SJSA1 (cell line): ENCODE measurements around the gene SUGP1. TPM values are rescaled to one million over a fixed set of nuclear protein-coding genes. Genes with fewer than 3 reads are reported as not detected.

Experiments used
- DNase-seq, 2 experiments: peaks; one replicate each; pipeline ENCODE4 v3.0.0-alpha.2; 2015 to 2020; ENCODE audit warnings: low spot score in 2 of 2, low read depth in 1 of 2
- H3K27ac ChIP-seq: fragments of 250-450 bp; sonication (Bioruptor Pico); 2 replicates; pipeline ENCODE4 v1.5.1; 2020; ENCODE audit warnings: mild to moderate bottlenecking, moderate library complexity
- H3K27me3 ChIP-seq: fragments of 250-450 bp; sonication (Bioruptor Pico); replicated peaks from 2 replicates; pipeline ENCODE4 v1.5.1; 2020; ENCODE audit warnings: mild to moderate bottlenecking, moderate library complexity
- H3K36me3 ChIP-seq: fragments of 250-450 bp; sonication (Bioruptor Pico); 2 replicates; pipeline ENCODE4 v1.5.1; 2020; ENCODE audit warnings: mild to moderate bottlenecking
- H3K4me1 ChIP-seq: fragments of 250-450 bp; sonication (Bioruptor Pico); replicated peaks from 2 replicates; pipeline ENCODE4 v1.6.1; 2021; ENCODE audit warnings: mild to moderate bottlenecking
- H3K4me3 ChIP-seq: fragments of 250-450 bp; sonication (Bioruptor Pico); 2 replicates; pipeline ENCODE4 v1.5.1; 2020; ENCODE audit warnings: mild to moderate bottlenecking
- H3K9me3 ChIP-seq: fragments of 250-450 bp; sonication (Bioruptor Pico); replicated peaks from 2 replicates; pipeline ENCODE4 v1.5.1; 2020; ENCODE audit warnings: mild to moderate bottlenecking
- total RNA-seq: library from RNA; depleted of rRNA; stranded (reverse); fragments of >200 nt; shearing (Covaris generic); gene quantifications from 2 replicates; pipeline ENCODE4 v1.2.3, GENCODE V29; 2014

The SUGP1 gene
- total RNA-seq, 1 experiment from 2014 or later = 27.1 TPM

DNA sequence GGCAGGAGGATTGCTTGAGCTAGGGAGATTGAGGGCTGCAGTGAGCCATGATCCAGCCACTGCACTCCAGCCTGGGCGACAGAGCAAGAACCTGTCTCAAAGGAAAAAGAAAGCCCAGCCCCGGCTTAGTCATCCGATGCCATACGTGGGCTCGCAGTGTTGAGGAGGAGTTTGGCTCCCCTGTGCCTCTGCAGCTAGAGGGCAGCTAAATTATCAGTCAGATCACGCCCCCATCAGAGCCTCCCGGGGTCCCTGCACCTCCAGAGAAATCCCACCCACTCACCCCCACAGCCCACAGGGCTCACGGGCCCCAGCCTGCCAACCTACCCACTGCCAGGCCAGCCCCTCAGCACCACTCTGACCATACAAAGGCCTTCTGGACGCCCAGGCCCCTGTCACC is 28.0 kb upstream of the SUGP1 start:
- peaks cover 77% of the 10 kb centered on the region for H3K36me3 ChIP-seq
- no peak overlapping the region for H3K27ac ChIP-seq
- H3K4me3 ChIP-seq = no peak overlapping the region
- no peaks in the 10 kb centered on the region for H3K27me3 ChIP-seq
- no peaks in the 10 kb centered on the region for H3K9me3 ChIP-seq
- DNase-seq = no peak
- H3K4me1 ChIP-seq = no peaks in the 10 kb centered on the region

GRCh38 chr19:19347401-19348110 is 27.2 kb upstream of the SUGP1 start:
- H3K27ac ChIP-seq = no peak overlapping the region
- DNase-seq = no peak
- no peaks in the 10 kb centered on the region for H3K27me3 ChIP-seq
- H3K36me3 ChIP-seq = peaks cover 77% of the 10 kb centered on the region
- H3K4me1 ChIP-seq = no peaks in the 10 kb centered on the region
- no peaks in the 10 kb centered on the region for H3K9me3 ChIP-seq
- no peak overlapping the region for H3K4me3 ChIP-seq

GRCh38 chr19:19345970-19346369 is 25.7 kb upstream of the SUGP1 start:
- H3K4me3 ChIP-seq = no peak overlapping the region
- H3K27ac ChIP-seq = no peak overlapping the region
- no peaks in the 10 kb centered on the region for H3K9me3 ChIP-seq
- H3K4me1 ChIP-seq = no peaks in the 10 kb centered on the region
- DNase-seq = no peak
- H3K36me3 ChIP-seq = peaks cover 85% of the 10 kb centered on the region
- H3K27me3 ChIP-seq = no peaks in the 10 kb centered on the region

- no peak overlapping the region for H3K4me3 ChIP-seq
- H3K27ac ChIP-seq = no peak overlapping the region
- no peaks in the 10 kb centered on the region for H3K9me3 ChIP-seq
- no peaks in the 10 kb centered on the region for H3K27me3 ChIP-seq
- DNase-seq = no peak
- H3K36me3 ChIP-seq = peaks cover 89% of the 10 kb centered on the region
- H3K4me1 ChIP-seq = no peaks in the 10 kb centered on the region
Observed at GRCh38 chr19:19345232-19345631, 24.9 kb upstream of the SUGP1 start.

- no peak overlapping the region for H3K27ac ChIP-seq
- peaks cover 89% of the 10 kb centered on the region for H3K36me3 ChIP-seq
- H3K27me3 ChIP-seq = no peaks in the 10 kb centered on the region
- no peak overlapping the region for H3K4me3 ChIP-seq
- no peaks in the 10 kb centered on the region for H3K9me3 ChIP-seq
- no peaks in the 10 kb centered on the region for H3K4me1 ChIP-seq
- DNase-seq = no peak
Observed at GRCh38 chr19:19343762-19344161, 23.5 kb upstream of the SUGP1 start.

GRCh38 chr19:19343016-19343362 is 22.7 kb upstream of the SUGP1 start:
- Histone ChIP-seq H3K9me3 (no peaks in the 10 kb centered on the region), H3K4me3 (no peak overlapping the region), H3K27ac (no peak overlapping the region), H3K27me3 (no peaks in the 10 kb centered on the region), H3K4me1 (no peaks in the 10 kb centered on the region), H3K36me3 (peaks cover 89% of the 10 kb centered on the region)
- DNase-seq = no peak

DNA sequence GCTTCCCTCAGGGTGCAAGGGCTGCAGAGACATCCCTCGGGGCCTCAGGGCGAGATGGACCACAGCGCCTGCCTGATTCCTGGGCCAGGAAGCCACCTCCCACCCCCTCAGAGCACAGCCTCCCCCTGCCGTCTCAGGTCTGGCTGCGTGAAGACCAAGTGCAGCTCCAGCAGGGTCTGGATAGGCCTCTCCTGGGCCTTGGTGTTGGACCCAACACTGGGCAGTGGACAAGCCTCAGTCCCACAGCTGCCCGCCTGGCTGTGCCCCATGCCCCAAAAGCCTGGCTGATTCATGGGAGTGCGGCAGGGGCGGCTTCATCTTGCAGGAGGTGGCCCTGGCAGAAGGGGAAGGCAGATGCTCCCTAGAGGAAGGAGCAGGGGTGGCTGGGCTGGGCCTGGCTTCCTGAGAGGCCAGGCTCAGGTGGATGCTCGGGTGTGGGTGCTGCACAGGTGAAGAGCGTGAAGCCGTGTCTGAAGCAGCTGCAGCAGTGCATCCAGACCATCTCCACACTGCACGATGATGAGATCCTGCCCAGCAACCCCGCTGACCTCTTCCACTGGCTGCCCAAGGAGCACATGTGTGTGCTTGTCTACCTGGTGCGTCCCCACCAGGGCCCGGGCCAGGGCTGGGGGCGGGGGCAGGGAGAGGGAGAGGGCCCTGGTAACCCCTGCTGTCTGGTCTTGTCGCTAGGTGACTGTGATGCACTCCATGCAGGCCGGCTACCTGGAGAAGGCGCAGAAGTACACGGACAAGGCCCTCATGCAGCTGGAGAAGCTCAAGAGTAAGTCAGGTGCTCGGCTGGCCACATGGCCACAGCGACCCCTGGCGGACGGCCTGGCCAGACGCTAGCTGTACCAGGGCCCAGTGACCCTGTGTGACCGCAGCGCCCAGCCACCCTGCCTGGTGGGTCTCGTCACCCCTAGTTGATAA is 22.0 kb upstream of the SUGP1 start:
- Histone ChIP-seq H3K27ac (no peak overlapping the region), H3K36me3 (peaks cover 91% of the 10 kb centered on the region), H3K27me3 (no peaks in the 10 kb centered on the region), H3K4me3 (no peak overlapping the region), H3K4me1 (no peaks in the 10 kb centered on the region), H3K9me3 (no peaks in the 10 kb centered on the region)
- DNase-seq = peak in 1 of 2 experiments; percentile 23

DNA sequence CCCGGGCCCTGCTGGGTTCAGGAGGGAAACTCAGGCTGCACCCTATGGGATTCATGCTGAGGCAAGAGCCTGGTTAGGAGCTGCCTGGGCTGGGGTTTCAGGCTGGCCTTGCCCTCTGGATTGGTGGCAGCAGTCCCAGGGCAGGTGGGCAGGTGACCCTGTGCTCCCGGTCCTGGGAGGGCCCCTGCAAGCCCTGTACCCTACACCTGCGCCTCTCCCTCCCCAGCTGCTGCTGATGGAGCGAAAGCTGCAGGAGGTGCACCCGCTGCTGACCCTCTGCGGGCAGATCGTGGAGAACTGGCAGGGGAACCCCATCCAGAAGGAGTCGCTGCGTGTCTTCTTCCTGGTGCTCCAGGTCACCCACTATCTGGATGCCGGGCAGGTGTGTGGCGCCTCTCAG is 20.7 kb upstream of the SUGP1 start:
- no peak for DNase-seq
- no peaks in the 10 kb centered on the region for H3K9me3 ChIP-seq
- no peaks in the 10 kb centered on the region for H3K4me1 ChIP-seq
- no peak overlapping the region for H3K4me3 ChIP-seq
- H3K27me3 ChIP-seq = no peaks in the 10 kb centered on the region
- H3K36me3 ChIP-seq = peaks cover 91% of the 10 kb centered on the region
- no peak overlapping the region for H3K27ac ChIP-seq

- no peaks in the 10 kb centered on the region for H3K4me1 ChIP-seq
- no peak overlapping the region for H3K27ac ChIP-seq
- no peak for DNase-seq
- H3K27me3 ChIP-seq = no peaks in the 10 kb centered on the region
- H3K36me3 ChIP-seq = peaks cover 90% of the 10 kb centered on the region
- no peak overlapping the region for H3K4me3 ChIP-seq
- H3K9me3 ChIP-seq = no peaks in the 10 kb centered on the region
Observed at GRCh38 chr19:19338082-19338481, 17.8 kb upstream of the SUGP1 start.

DNA sequence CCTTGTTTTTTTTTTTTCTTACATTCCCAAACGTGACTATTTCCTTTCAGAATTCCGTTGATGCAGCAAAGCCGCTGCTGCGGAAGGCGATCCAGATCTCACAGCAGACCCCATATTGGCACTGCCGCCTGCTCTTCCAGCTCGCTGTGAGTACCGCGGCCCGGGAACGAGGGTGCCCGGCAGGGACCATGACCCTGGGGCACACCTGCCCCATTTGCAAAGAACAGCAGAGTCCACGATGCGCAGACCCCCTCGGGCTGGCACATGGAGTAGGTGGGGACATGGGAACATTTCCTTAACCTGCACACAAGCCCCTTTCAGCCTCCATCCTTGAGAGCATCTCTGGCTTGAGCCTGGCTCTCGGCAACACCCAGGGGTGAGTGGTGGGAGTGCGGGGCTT is 16.8 kb upstream of the SUGP1 start:
- Histone ChIP-seq H3K4me3 (no peak overlapping the region), H3K9me3 (no peaks in the 10 kb centered on the region), H3K27ac (no peak overlapping the region), H3K36me3 (peaks cover 85% of the 10 kb centered on the region), H3K27me3 (no peaks in the 10 kb centered on the region), H3K4me1 (no peaks in the 10 kb centered on the region)
- no peak for DNase-seq

DNA sequence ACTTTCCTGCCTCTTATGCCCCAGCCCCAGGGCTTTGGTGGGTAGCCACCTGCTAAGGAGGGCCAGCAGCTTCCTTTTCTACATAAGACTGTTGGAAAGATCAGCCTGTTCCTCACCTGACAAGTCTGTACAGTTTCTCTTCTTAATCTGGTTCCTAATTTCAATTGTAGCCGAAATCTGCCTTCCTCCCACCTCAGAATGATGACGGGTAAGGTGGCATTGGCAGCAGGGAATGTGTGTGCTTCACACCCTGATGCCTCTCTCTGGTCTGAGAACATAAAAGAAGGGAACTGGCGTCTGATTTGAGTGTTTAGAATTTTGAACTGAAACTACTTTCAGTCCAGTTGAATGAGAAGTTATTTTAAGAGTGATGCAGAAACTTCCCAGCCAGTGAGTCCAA is 16.3 kb upstream of the SUGP1 start:
- Histone ChIP-seq H3K27ac (no peak overlapping the region), H3K9me3 (no peaks in the 10 kb centered on the region), H3K4me3 (no peak overlapping the region), H3K4me1 (no peaks in the 10 kb centered on the region), H3K36me3 (peaks cover 80% of the 10 kb centered on the region), H3K27me3 (no peaks in the 10 kb centered on the region)
- DNase-seq = no peak

- H3K36me3 ChIP-seq = peaks cover 71% of the 10 kb centered on the region
- H3K9me3 ChIP-seq = no peaks in the 10 kb centered on the region
- no peaks in the 10 kb centered on the region for H3K4me1 ChIP-seq
- H3K27me3 ChIP-seq = no peaks in the 10 kb centered on the region
- H3K4me3 ChIP-seq = no peak overlapping the region
- no peak overlapping the region for H3K27ac ChIP-seq
- no peak for DNase-seq
Observed at GRCh38 chr19:19335408-19336158, 15.3 kb upstream of the SUGP1 start.

GRCh38 chr19:19334989-19335344 is 14.7 kb upstream of the SUGP1 start:
- Histone ChIP-seq H3K4me3 (no peak overlapping the region), H3K36me3 (peaks cover 76% of the 10 kb centered on the region), H3K4me1 (no peaks in the 10 kb centered on the region), H3K27me3 (no peaks in the 10 kb centered on the region), H3K9me3 (no peaks in the 10 kb centered on the region), H3K27ac (no peak overlapping the region)
- no peak for DNase-seq
